ENCODE measurements around the gene PLOD1.

Gene PLOD1

GRCh38 chr1:11948822-11949458 is 14.4 kb downstream of the PLOD1 start:
- Histone ChIP-seq H4K20me1 (ENCODE audit: low read depth, low read length) (no peaks in the 10 kb centered on the region), H3K4me2 (ENCODE audit: low read depth, low read length, poor library complexity, severe bottlenecking) (no peak overlapping the region), H3K79me2 (ENCODE audit: insufficient read depth, low read length) (no peaks in the 10 kb centered on the region), H3K27me3 (ENCODE audit: low read length) (no peaks in the 10 kb centered on the region), H3K9me2 (replicated peaks; ENCODE audit: insufficient read depth, low read length) (no peaks in the 10 kb centered on the region), H2AFZ (ENCODE audit: low read depth, low read length, severe bottlenecking) (no peak overlapping the region), H3K9me3 (ENCODE audit: insufficient read depth, low read length) (no peaks in the 10 kb centered on the region), H3F3A (ENCODE audit: insufficient read depth) (no peaks in the 10 kb centered on the region), H3K27ac (ENCODE audit: low read depth, low read length) (no peak overlapping the region), H3K36me3 (ENCODE audit: low read length) (peaks cover 5% of the 10 kb centered on the region; the same call in 1 of the 2 replicates), H3K4me3 (ENCODE audit: insufficient read depth, low read length, poor library complexity, severe bottlenecking) (no peak overlapping the region), H3K9ac (ENCODE audit: low read length) (no peak overlapping the region)
- TF ChIP-seq EZH2phosphoT487 (conservative IDR thresholded peaks at IDR 0.05; ENCODE audit: low read length) (no peak), CTCF (IDR thresholded peaks at IDR 0.05; ENCODE audit: insufficient read depth, low read length, poor library complexity, severe bottlenecking) (no peak)

GRCh38 chr1:11951901-11952300 is 17.4 kb downstream of the PLOD1 start:
- no peak overlapping the region for H3K27ac ChIP-seq (ENCODE audit: low read depth, low read length)
- TF ChIP-seq EZH2phosphoT487 (conservative IDR thresholded peaks at IDR 0.05; ENCODE audit: low read length) (no peak), CTCF (IDR thresholded peaks at IDR 0.05; ENCODE audit: insufficient read depth, low read length, poor library complexity, severe bottlenecking) (no peak)
- H2AFZ ChIP-seq (ENCODE audit: low read depth, low read length, severe bottlenecking): no peak overlapping the region

GRCh38 chr1:11952455-11953109 is 18.1 kb downstream of the PLOD1 start:
- Histone ChIP-seq H3F3A (ENCODE audit: insufficient read depth) (no peaks in the 10 kb centered on the region), H2AFZ (ENCODE audit: low read depth, low read length, severe bottlenecking) (no peak overlapping the region), H3K9ac (ENCODE audit: low read length) (no peak overlapping the region), H4K20me1 (ENCODE audit: low read depth, low read length) (no peaks in the 10 kb centered on the region), H3K79me2 (ENCODE audit: insufficient read depth, low read length) (no peaks in the 10 kb centered on the region), H3K36me3 (ENCODE audit: low read length) (peaks cover 5% of the 10 kb centered on the region; the same call in 1 of the 2 replicates), H3K27ac (ENCODE audit: low read depth, low read length) (no peak overlapping the region), H3K4me3 (ENCODE audit: insufficient read depth, low read length, poor library complexity, severe bottlenecking) (no peak overlapping the region), H3K9me3 (ENCODE audit: insufficient read depth, low read length) (no peaks in the 10 kb centered on the region), H3K27me3 (ENCODE audit: low read length) (no peaks in the 10 kb centered on the region), H3K4me2 (ENCODE audit: low read depth, low read length, poor library complexity, severe bottlenecking) (no peak overlapping the region), H3K9me2 (replicated peaks; ENCODE audit: insufficient read depth, low read length) (no peaks in the 10 kb centered on the region)
- TF ChIP-seq EZH2phosphoT487 (conservative IDR thresholded peaks at IDR 0.05; ENCODE audit: low read length) (no peak), CTCF (IDR thresholded peaks at IDR 0.05; ENCODE audit: insufficient read depth, low read length, poor library complexity, severe bottlenecking) (no peak)

More at GRCh38 chr1:11951901-11952300, 17.4 kb downstream of the PLOD1 start:
- Histone ChIP-seq H4K20me1 (ENCODE audit: low read depth, low read length) (no peaks in the 10 kb centered on the region), H3K4me2 (ENCODE audit: low read depth, low read length, poor library complexity, severe bottlenecking) (no peak overlapping the region), H3K4me3 (ENCODE audit: insufficient read depth, low read length, poor library complexity, severe bottlenecking) (no peak overlapping the region), H3K27me3 (ENCODE audit: low read length) (no peaks in the 10 kb centered on the region), H3K79me2 (ENCODE audit: insufficient read depth, low read length) (no peaks in the 10 kb centered on the region), H3K9ac (ENCODE audit: low read length) (no peak overlapping the region), H3K9me2 (replicated peaks; ENCODE audit: insufficient read depth, low read length) (no peaks in the 10 kb centered on the region), H3F3A (ENCODE audit: insufficient read depth) (no peaks in the 10 kb centered on the region), H3K36me3 (ENCODE audit: low read length) (peaks cover 5% of the 10 kb centered on the region; the same call in 1 of the 2 replicates), H3K9me3 (ENCODE audit: insufficient read depth, low read length) (no peaks in the 10 kb centered on the region)
